ENCODE data around the gene MGMT.

DNA sequence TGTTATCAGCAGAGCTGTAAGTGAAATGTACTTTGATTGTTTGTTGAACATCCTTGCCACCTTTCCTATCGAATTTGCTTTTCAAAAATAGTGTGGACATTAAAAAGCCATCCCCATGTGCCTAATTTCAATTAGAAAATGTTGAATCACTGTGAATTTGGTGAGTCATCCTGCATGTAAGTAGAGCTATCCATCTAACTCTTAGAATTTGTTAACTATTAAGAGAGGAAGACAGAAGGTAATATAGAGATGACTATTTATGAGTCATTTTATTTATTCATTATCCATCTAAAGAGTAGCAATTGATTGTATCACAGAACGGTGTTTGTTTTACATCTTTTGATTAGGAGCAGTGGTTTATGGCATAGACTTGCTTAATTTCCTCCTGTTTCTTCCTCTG, 154.7 kb downstream of the MGMT start:
- TF ChIP-seq EZH2 (IDR thresholded peaks at IDR 0.05; ENCODE audit: borderline replicate concordance, low read depth, low read length, severe bottlenecking): no peak
- TF ChIP-seq CTCF (IDR thresholded peaks at IDR 0.05; ENCODE audit: borderline replicate concordance, extremely low read depth, low read length, poor library complexity, severe bottlenecking): no peak
